NCI-H510A (cell line): ENCODE results near the gene ENDOD1.
A peak's percentile ranks its signal among the peaks of the same experiment; 100 is the strongest.
"Not testable (repeated sequence)": the region's sequence is repeated elsewhere in the genome, so short reads cannot be mapped to it uniquely, and the experiment has no call there.

Experiments used
- DNase-seq: peaks from one replicate; lab custom pipeline; 2025; lab: John Stamatoyannopoulos, UW

The ENDOD1 gene

GRCh38 chr11:95089620-95090542 lies at the start of gene ENDOD1:
ENDOD1 (plus strand) TSS chr11:95089846; CDS start chr11:95089928, 82 bp downstream.
- peak; percentile 49 for DNase-seq

GRCh38 chr11:95042239-95042638 lies 47.4 kb upstream of the ENDOD1 start:
- DNase-seq, result no peak

GRCh38 chr11:95042906-95043305 lies 46.7 kb upstream of the ENDOD1 start:
- DNase-seq, result no peak

- DNase-seq, result no peak
Observed at GRCh38 chr11:95044010-95044409, 45.6 kb upstream of the ENDOD1 start.

GRCh38 chr11:95045812-95046211 lies 43.8 kb upstream of the ENDOD1 start:
- no peak for DNase-seq

- not testable (repeated sequence) for DNase-seq
Observed at GRCh38 chr11:95049122-95049521, 40.5 kb upstream of the ENDOD1 start, which contains the start of gene KDM4F. KDM4F (plus strand) TSS chr11:95049422.

- DNase-seq, result no peak
Observed at GRCh38 chr11:95050595-95051202, 38.9 kb upstream of the ENDOD1 start.

- no peak for DNase-seq
Observed at GRCh38 chr11:95054356-95054755, 35.3 kb upstream of the ENDOD1 start.

GRCh38 chr11:95055283-95055897 lies 34.3 kb upstream of the ENDOD1 start:
- DNase-seq, result no peak

GRCh38 chr11:95057959-95058358 lies 31.7 kb upstream of the ENDOD1 start:
- no peak for DNase-seq

- DNase-seq, result no peak
Observed at GRCh38 chr11:95058621-95059020, 31.0 kb upstream of the ENDOD1 start.

- DNase-seq, result no peak
Observed at GRCh38 chr11:95059046-95059445, 30.6 kb upstream of the ENDOD1 start.

GRCh38 chr11:95065336-95065735 lies 24.3 kb upstream of the ENDOD1 start:
- peak; percentile 29 for DNase-seq

- DNase-seq, result peak; percentile 78
Observed at GRCh38 chr11:95066716-95067038, 23.0 kb upstream of the ENDOD1 start, which contains the start of gene SRSF8. SRSF8 (plus strand) TSS chr11:95066919; CDS start chr11:95067227, 308 bp downstream.

GRCh38 chr11:95067039-95067840 lies 22.4 kb upstream of the ENDOD1 start:
- DNase-seq, result peak; percentile 78

GRCh38 chr11:95067841-95068219 lies 21.8 kb upstream of the ENDOD1 start:
- no peak for DNase-seq

GRCh38 chr11:95068549-95068948 lies 21.1 kb upstream of the ENDOD1 start:
- DNase-seq, result peak; percentile 85

- DNase-seq, result no peak
Observed at GRCh38 chr11:95070471-95070870, 19.2 kb upstream of the ENDOD1 start.

GRCh38 chr11:95072948-95073347 lies 16.7 kb upstream of the ENDOD1 start:
- DNase-seq, result no peak

- peak; percentile 20 for DNase-seq
Observed at GRCh38 chr11:95074792-95075563, 14.7 kb upstream of the ENDOD1 start.

GRCh38 chr11:95076416-95076815 lies 13.2 kb upstream of the ENDOD1 start:
- DNase-seq, result no peak
